ENCODE data around the gene RASD1. TPM values are rescaled to one million over a fixed set of nuclear protein-coding genes. Genes with fewer than 3 reads are reported as not detected.
A peak's percentile ranks its signal among the peaks of the same experiment; 100 is the strongest.

RASD1 gene
- total RNA-seq, 1 donor from 2014 or later, result 25.4 TPM

DNA sequence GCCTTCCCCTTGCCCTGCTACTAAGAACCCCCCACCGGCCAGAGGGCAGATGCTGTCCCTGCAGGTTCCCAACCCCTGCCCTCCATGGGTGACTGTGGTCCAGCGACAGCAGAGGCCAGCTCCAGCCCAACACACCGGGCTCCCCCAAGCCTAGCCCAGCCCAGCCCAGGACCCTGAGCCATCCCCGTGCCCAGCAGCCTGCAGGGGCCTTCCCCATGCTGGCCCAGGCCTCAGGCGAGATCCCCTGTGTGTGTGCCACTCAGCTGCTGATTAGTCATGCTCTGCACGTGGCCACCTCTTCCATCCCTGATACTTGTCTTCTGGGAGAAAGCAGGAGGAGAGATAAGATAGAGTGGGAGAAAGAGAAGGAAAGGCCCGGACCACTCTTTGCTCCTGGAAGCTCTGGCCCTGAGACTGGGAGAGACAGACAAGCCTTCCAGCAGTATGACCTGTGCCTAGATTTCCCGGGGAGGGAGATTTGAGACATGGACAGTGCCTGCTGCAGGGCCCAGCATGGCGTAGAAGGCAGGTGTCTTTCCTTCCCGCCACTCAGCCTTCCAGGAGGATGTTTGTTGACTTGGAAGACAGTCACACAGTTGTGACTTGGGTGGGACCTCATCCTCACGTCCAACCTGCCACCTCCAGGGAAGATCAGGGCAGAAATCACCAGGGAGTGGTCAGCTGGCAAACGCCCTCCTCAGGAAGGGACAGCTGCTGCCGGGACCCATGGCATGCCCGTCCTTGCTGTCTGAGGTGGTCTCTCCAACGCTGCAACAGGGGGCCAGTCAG, 41.3 kb upstream of the RASD1 start:
- Histone ChIP-seq H3K9me3 (replicated peaks) (peaks cover under 1% of the 10 kb centered on the region), H3K27me3 (ENCODE audit: low read depth) (no peaks in the 10 kb centered on the region), H3K36me3 (no peaks in the 10 kb centered on the region), H3K4me1 (peaks cover 60% of the 10 kb centered on the region), H3K27ac (replicated peaks) (peak overlapping the region; percentile 90), H3K4me3 (no peak overlapping the region)
- DNase-seq, result no peak
- intact Hi-C loops (cut with micrococcal nuclease), result no loop called here
- TF ChIP-seq, protein P1, sequence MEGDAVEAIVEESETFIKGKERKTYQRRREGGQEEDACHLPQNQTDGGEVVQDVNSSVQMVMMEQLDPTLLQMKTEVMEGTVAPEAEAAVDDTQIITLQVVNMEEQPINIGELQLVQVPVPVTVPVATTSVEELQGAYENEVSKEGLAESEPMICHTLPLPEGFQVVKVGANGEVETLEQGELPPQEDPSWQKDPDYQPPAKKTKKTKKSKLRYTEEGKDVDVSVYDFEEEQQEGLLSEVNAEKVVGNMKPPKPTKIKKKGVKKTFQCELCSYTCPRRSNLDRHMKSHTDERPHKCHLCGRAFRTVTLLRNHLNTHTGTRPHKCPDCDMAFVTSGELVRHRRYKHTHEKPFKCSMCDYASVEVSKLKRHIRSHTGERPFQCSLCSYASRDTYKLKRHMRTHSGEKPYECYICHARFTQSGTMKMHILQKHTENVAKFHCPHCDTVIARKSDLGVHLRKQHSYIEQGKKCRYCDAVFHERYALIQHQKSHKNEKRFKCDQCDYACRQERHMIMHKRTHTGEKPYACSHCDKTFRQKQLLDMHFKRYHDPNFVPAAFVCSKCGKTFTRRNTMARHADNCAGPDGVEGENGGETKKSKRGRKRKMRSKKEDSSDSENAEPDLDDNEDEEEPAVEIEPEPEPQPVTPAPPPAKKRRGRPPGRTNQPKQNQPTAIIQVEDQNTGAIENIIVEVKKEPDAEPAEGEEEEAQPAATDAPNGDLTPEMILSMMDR (IDR thresholded peaks at IDR 0.05; ENCODE audit: borderline replicate concordance), result no peak

DNA sequence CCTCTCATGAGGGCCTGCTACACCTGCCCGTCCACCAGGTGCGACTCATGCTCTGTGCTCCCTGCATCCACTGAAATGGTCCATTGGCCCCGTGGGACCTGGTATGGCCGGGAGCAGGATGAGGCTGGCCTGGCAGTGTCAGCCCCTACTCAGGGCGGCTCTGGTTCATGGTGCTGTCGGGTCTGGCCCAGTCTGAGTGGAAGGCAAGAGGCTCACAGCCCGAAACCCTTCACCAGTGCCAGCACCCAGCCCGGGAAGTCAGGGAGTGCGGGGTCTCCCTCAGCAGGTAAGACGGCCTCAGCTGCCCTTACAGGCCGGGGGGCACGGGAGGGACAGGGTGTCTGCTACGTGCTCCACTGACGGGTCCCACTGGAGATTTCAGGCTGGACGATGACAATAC, 40.5 kb upstream of the RASD1 start:
- TF ChIP-seq, protein P1 (IDR thresholded peaks at IDR 0.05; ENCODE audit: borderline replicate concordance), result no peak
- Histone ChIP-seq H3K9me3 (replicated peaks) (peaks cover 7% of the 10 kb centered on the region), H3K36me3 (no peaks in the 10 kb centered on the region), H3K27ac (replicated peaks) (peak overlapping the region; percentile 90), H3K4me3 (no peak overlapping the region), H3K27me3 (ENCODE audit: low read depth) (no peaks in the 10 kb centered on the region), H3K4me1 (peaks cover 60% of the 10 kb centered on the region)
- intact Hi-C loops (cut with micrococcal nuclease), result no loop called here
- no peak for DNase-seq

- Histone ChIP-seq H3K9me3 (replicated peaks) (peaks cover 7% of the 10 kb centered on the region), H3K4me1 (peaks cover 56% of the 10 kb centered on the region), H3K36me3 (no peaks in the 10 kb centered on the region), H3K27ac (replicated peaks) (peak overlapping the region; percentile 90), H3K27me3 (ENCODE audit: low read depth) (no peaks in the 10 kb centered on the region), H3K4me3 (no peak overlapping the region)
- DNase-seq, result peak; percentile 88
- TF ChIP-seq, protein P1 (IDR thresholded peaks at IDR 0.05; ENCODE audit: borderline replicate concordance), result no peak
- intact Hi-C loops (cut with micrococcal nuclease), result no loop called here
These were observed 39.8 kb upstream of the RASD1 start for GRCh38 chr17:17535957-17536356.

GRCh38 chr17:17533901-17534441, 37.8 kb upstream of the RASD1 start:
- Histone ChIP-seq H3K27me3 (ENCODE audit: low read depth) (no peaks in the 10 kb centered on the region), H3K4me1 (peaks cover 42% of the 10 kb centered on the region), H3K27ac (replicated peaks) (no peak overlapping the region), H3K36me3 (no peaks in the 10 kb centered on the region), H3K9me3 (replicated peaks) (peaks cover 7% of the 10 kb centered on the region), H3K4me3 (no peak overlapping the region)
- intact Hi-C loops (cut with micrococcal nuclease), result no loop called here
- DNase-seq, result no peak
- TF ChIP-seq, protein P1 (IDR thresholded peaks at IDR 0.05; ENCODE audit: borderline replicate concordance), result no peak

DNA sequence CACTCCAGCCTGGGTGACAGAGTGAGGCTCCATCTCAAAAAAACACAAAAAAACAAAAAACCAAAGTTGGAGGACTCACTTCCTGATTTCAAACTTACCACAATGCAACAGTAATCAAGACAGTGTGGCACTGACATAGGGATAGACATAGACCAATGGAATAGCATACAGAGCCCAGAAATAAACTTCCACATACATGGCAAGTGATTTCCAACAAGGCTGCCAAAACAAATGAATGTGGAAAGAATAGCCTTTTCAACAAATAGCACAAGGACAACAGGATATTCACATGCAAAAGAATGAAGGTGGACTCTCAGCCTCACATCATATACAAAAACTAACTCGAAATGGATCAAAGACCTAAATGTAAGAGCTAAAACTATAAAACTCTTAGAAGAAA, 36.8 kb upstream of the RASD1 start:
- Histone ChIP-seq H3K4me1 (peaks cover 42% of the 10 kb centered on the region), H3K27ac (replicated peaks) (no peak overlapping the region), H3K27me3 (ENCODE audit: low read depth) (no peaks in the 10 kb centered on the region), H3K9me3 (replicated peaks) (peaks cover 7% of the 10 kb centered on the region), H3K36me3 (no peaks in the 10 kb centered on the region), H3K4me3 (no peak overlapping the region)
- intact Hi-C loops (cut with micrococcal nuclease), result no loop called here
- TF ChIP-seq, protein P1 (IDR thresholded peaks at IDR 0.05; ENCODE audit: borderline replicate concordance), result no peak
- no peak for DNase-seq
